ENCODE measurements around the gene SLC2A8. TPM values are rescaled to one million over a fixed set of nuclear protein-coding genes. Genes with fewer than 3 reads are reported as not detected.

SLC2A8 gene
- total RNA-seq, 1 experiment from 2014 or later: 55.7 TPM

DNA sequence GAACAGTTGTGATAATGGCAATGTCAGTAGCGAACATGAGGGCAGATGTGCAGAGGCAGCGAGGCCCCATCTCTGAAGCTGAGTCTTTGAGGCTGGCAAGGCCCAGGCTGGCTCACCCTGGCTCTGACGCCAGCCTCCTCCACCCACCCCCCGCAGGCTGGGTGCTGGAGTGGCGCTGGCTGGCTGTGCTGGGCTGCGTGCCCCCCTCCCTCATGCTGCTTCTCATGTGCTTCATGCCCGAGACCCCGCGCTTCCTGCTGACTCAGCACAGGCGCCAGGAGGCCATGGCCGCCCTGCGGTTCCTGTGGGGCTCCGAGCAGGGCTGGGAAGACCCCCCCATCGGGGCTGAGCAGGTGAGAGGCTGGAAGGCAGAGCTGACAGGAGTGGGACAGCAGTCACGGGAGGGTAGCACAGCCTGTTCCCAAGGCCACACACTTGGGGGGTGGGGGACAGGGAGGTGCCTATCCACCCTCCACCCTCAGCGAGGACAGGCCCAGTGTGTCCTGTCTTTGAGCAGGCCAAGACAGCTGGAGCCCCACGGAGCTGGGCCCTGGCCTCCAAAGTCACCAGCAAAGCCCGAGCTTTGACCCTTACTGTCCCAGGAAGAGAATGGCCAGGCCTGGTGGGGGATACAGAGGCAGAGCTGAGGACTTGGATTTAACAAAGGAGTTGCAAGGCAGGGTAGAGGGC is 5.6 kb downstream of the SLC2A8 start:
- ChIA-PET POLR2A (interaction anchor here (0.6 kb wide), 1 partner anchor 51 kb away, joined by 3 read pairs; no protein-coding TSS in a partner anchor), CTCF (no interaction called here)
- intact Hi-C loops (cut with micrococcal nuclease; ENCODE audit: unreplicated experiment): no loop called here
- in situ Hi-C loops (cut with HindIII; ENCODE audit: low pct_unique_long_range_greater_than_20kb, low sequenced_read_pairs): no loop called here
- no peak overlapping the region for H3K4me3 ChIP-seq (ENCODE audit: low read depth in 2 of 2, low read length in 2 of 2)
- TF ChIP-seq SIN3A (IDR thresholded peaks at IDR 0.05; ENCODE audit: borderline replicate concordance, insufficient read depth, low read depth, low read length): no peak
- TF ChIP-seq, protein P1, sequence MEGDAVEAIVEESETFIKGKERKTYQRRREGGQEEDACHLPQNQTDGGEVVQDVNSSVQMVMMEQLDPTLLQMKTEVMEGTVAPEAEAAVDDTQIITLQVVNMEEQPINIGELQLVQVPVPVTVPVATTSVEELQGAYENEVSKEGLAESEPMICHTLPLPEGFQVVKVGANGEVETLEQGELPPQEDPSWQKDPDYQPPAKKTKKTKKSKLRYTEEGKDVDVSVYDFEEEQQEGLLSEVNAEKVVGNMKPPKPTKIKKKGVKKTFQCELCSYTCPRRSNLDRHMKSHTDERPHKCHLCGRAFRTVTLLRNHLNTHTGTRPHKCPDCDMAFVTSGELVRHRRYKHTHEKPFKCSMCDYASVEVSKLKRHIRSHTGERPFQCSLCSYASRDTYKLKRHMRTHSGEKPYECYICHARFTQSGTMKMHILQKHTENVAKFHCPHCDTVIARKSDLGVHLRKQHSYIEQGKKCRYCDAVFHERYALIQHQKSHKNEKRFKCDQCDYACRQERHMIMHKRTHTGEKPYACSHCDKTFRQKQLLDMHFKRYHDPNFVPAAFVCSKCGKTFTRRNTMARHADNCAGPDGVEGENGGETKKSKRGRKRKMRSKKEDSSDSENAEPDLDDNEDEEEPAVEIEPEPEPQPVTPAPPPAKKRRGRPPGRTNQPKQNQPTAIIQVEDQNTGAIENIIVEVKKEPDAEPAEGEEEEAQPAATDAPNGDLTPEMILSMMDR (IDR thresholded peaks at IDR 0.05): no peak
- no peak for TF ChIP-seq POLR2AphosphoS5 (IDR thresholded peaks at IDR 0.05; ENCODE audit: low read depth, low read length)
- TF ChIP-seq TCF7L2 (IDR thresholded peaks at IDR 0.05; ENCODE audit: low read depth, low read length): no peak
- TF ChIP-seq, protein P2, sequence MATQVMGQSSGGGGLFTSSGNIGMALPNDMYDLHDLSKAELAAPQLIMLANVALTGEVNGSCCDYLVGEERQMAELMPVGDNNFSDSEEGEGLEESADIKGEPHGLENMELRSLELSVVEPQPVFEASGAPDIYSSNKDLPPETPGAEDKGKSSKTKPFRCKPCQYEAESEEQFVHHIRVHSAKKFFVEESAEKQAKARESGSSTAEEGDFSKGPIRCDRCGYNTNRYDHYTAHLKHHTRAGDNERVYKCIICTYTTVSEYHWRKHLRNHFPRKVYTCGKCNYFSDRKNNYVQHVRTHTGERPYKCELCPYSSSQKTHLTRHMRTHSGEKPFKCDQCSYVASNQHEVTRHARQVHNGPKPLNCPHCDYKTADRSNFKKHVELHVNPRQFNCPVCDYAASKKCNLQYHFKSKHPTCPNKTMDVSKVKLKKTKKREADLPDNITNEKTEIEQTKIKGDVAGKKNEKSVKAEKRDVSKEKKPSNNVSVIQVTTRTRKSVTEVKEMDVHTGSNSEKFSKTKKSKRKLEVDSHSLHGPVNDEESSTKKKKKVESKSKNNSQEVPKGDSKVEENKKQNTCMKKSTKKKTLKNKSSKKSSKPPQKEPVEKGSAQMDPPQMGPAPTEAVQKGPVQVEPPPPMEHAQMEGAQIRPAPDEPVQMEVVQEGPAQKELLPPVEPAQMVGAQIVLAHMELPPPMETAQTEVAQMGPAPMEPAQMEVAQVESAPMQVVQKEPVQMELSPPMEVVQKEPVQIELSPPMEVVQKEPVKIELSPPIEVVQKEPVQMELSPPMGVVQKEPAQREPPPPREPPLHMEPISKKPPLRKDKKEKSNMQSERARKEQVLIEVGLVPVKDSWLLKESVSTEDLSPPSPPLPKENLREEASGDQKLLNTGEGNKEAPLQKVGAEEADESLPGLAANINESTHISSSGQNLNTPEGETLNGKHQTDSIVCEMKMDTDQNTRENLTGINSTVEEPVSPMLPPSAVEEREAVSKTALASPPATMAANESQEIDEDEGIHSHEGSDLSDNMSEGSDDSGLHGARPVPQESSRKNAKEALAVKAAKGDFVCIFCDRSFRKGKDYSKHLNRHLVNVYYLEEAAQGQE (IDR thresholded peaks at IDR 0.05; ENCODE audit: insufficient read depth in 1 of 2, low read depth in 2 of 2, low read length in 1 of 2): no peak
- H3K27me3 ChIP-seq (ENCODE audit: control insufficient read depth, insufficient read depth, low read length): no peaks in the 10 kb centered on the region
- DNase-seq (ENCODE audit: low read depth, low spot score) (no peak), ATAC-seq (no peak)
- H3K9me3 ChIP-seq (ENCODE audit: control insufficient read depth, insufficient read depth, low read depth, low read length): no peaks in the 10 kb centered on the region
- H3K4me1 ChIP-seq (ENCODE audit: control insufficient read depth, insufficient read depth, low read length): peaks cover 17% of the 10 kb centered on the region
- no peaks in the 10 kb centered on the region; the same call in 1 of the 2 replicates for H3K36me3 ChIP-seq (ENCODE audit: control insufficient read depth, insufficient read depth, low read length)
- BruUV-seq (replicated peaks): no TSS peak
- no peak overlapping the region for H3K27ac ChIP-seq (ENCODE audit: low read length)

DNA sequence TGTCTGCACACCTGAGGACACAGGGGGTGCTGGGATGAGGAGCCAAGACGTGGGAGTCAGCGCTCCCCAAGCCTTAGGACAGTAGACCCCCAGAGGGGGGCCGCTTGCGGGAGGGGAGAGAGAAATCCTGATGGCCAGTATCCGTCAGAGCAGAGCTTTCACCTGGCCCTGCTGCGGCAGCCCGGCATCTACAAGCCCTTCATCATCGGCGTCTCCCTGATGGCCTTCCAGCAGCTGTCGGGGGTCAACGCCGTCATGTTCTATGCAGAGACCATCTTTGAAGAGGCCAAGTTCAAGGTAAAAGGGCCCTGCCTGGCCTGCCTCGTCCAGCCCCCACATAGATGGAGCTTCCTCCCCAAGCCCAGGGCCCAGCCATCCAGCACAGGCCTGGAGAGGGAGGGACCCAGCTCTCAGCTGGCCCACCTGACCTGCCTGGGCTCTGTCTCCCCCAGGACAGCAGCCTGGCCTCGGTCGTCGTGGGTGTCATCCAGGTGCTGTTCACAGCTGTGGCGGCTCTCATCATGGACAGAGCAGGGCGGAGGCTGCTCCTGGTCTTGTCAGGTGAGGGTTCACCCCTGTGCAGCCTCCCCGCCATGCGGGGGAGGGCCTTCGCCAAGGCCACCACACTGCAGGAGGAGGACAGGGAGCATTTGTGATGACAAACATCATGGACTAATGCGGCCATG is 6.7 kb downstream of the SLC2A8 start:
- no peak for ATAC-seq
- POLR2A ChIA-PET: interaction anchor here (0.6 kb wide), 1 partner anchor 53 kb away, joined by 3 read pairs; no protein-coding TSS in a partner anchor

More for the DNA sequence above, 6.7 kb downstream of the SLC2A8 start:
- TF ChIP-seq SIN3A (IDR thresholded peaks at IDR 0.05; ENCODE audit: borderline replicate concordance, insufficient read depth, low read depth, low read length) (no peak), POLR2AphosphoS5 (IDR thresholded peaks at IDR 0.05; ENCODE audit: low read depth, low read length) (no peak)
- Histone ChIP-seq H3K27ac (ENCODE audit: low read length) (no peak overlapping the region), H3K4me1 (ENCODE audit: control insufficient read depth, insufficient read depth, low read length) (peaks cover 15% of the 10 kb centered on the region), H3K9me3 (ENCODE audit: control insufficient read depth, insufficient read depth, low read depth, low read length) (no peaks in the 10 kb centered on the region), H3K4me3 (ENCODE audit: low read depth in 2 of 2, low read length in 2 of 2) (no peak overlapping the region), H3K27me3 (ENCODE audit: control insufficient read depth, insufficient read depth, low read length) (no peaks in the 10 kb centered on the region), H3K36me3 (ENCODE audit: control insufficient read depth, insufficient read depth, low read length) (no peaks in the 10 kb centered on the region; the same call in 1 of the 2 replicates)
- CTCF ChIA-PET: no interaction called here
- intact Hi-C loops (cut with micrococcal nuclease; ENCODE audit: unreplicated experiment): no loop called here
- BruUV-seq (replicated peaks): no TSS peak
- in situ Hi-C loops (cut with HindIII; ENCODE audit: low pct_unique_long_range_greater_than_20kb, low sequenced_read_pairs): no loop called here
- DNase-seq (ENCODE audit: low read depth, low spot score): no peak

All from Panc1 (cell line).